Fibroblast of skin of left biceps (primary cell): Measurements from ENCODE around the gene TTC6.

Source experiments
- DNase-seq, 2 experiments: peaks; one replicate each; pipeline ENCODE4 v3.0.0-alpha.2; 2013; ENCODE audit warnings: low read depth in 2 of 2

TTC6 gene

DNA sequence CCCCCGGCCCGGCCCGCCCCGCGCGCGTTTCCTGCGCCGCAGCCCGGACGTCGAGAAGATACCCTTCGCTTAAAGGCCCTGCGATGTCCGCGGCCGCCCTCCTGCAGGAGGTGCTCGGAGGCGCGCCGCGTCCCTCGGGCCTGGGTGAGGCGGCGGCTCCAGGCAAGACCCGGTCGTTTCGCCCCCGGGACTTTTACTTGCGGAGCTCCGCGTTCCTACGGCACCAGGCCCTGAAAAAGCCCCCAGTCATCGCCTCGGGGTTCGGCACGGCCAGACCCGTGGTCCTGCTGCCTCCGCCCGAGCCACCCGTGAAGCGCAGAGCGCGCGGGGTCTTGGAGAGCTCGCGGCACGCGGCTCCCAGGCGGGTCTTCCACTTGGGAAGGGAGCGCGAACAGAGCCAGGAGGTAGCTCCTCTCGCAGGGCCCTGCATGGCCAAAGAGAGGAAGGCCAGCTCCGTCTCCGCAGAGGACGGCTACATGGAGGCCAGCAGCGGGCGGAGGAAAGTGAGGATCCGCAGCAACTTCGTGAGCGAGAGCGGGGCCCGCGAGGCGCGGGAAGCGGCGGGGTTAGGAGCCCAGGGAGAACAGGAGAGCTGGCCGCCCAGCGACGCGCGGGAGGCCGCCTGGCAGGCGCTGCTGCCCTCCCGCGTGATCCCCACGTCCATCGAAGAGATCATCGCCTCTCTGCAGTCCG is 26.9 kb downstream of the TTC6 start:
- DNase-seq, result no peak

DNA sequence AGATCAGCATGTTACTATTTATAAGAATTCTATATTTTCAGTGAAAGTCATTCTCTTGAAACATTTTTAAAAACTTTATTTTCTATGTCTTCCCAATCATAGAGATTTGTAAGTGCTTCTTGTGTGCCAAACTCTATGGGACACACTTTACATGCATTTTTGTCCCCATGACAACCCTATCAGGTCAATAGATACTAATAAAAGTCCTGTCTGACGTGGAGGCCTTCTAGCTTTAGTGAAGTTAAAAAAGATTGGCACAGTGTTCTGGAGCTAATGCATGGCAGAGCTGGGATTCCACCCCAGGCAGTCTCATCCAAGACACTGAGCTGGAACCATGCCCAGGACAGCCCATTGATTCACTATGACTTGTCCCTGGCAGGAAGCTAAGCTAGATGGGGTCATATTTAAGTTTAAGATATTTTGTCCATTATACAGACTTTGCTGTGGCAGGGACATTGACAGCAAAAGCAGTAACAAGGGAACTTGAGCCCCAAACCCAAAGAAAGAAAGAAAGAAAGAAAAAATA is 28.1 kb downstream of the TTC6 start:
- peak in 1 of 2 experiments; percentile 22 for DNase-seq

DNA sequence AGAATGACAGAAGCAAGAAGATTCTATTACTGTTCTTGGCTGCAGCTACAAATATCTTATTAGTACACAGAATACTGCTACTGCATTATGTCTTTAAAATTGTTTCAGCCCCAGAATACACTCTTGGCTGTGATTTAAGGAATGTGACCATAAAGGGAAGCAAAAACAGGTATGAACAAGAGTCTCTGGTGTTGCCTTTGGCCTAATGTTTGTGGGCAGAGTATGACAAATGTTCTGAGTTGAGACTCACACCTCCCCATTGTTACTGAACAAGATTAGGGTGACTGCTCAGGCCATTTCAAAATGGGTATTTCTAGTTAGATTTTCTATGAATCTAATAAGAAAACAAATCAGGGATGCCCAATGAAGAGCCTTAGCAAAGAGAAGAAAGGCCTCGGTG is 28.5 kb downstream of the TTC6 start:
- no peak for DNase-seq

DNA sequence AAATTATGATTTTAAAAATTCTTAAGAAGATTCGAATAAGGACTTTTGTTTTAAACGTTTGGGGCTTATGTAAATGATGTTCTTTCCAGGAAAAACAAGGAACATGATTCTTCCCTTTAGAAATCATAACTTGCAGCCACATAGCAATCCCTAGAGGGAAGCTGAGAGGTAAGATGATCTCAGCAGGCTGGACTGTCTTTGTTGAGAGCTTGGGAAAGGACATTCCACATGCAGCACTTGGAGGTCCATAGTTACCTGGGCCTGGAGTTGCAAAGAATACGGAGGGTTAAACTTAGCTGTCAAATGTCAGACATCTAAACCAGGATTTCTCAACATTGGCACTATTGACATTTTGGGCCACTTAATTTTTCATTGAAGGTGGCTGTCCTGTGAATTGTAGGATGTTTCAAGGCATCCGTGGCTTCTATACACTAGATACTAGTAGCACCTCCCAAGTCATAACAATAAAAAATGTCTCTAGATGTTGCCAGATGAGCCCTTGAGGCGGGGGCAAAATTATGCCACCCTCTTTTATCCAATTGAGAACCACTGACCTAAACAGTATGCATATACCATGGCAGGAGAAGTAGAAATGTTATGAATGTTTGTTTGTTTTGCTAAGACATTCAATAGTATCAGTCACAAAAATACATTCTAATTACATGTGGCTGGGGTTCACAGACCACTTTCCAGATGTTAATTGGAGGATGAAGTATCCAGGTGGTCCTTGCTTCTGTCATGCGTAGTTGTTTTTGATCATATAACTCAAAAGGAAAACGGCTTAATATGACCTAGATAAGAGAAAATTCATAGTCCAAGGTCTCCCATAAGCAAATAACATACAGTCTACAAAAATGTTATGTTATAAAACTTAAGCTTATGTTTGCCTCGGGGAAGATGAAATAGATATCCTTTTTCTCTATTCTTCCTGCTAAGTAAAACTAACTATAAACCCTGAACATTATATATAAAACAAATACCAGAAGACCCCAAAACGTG is 30.5 kb downstream of the TTC6 start:
- DNase-seq, result no peak

DNA sequence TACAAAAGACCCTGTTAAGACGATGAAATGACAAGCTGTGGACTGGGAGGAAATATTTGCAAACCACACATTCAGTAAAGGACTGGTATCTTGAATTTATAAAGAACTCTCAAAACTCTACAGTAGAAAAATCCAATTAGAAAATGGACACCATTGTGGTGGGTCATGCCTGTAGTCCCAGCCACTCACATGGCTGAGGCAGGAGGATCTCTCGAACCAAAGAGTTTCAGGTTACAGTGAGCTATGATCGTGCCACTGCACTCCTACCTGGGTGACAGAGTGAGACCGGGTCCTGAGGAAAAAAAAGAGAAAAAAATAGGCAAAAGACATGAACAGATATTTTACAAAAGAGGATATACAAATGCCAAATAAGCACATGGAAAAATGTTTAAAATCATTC is 41.9 kb downstream of the TTC6 start:
- no peak for DNase-seq

DNA sequence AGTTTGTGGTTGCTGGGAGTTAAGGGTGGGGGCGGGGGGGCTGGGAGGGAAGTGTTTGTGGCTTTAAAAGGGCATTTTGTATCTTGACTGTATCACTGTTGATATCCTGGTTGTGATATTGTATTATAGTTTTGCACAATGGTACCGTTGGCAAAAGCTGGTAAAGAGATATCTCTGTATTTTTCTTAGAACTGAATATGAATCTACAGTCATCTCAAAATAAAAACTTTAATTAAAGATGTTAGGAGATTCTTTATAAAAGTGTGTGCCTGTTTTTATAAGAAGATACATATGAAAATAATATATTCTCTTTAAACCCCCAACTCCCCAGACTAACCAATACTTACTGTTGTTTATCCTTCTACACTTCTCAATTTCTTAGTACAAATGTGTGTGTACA is 43.2 kb downstream of the TTC6 start:
- DNase-seq, result no peak

DNA sequence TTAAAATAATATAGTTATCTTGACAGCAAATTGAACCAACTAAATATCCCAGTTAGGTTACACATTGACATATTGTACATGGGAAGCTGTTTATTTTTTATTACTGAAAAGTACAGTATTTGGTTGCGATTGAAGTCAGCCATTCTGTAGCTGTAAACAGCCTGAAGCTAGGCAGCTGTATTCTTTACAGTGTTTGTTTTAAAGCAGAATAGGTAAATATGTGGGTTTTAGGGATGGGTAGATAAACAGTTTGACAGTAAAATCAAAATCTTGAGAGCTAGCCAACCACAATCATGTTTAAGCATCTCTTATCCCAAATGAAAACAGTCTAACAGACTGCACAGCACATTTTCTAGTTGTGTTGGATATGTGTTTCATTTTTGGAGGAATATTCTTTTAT is 45.7 kb downstream of the TTC6 start:
- no peak for DNase-seq

DNA sequence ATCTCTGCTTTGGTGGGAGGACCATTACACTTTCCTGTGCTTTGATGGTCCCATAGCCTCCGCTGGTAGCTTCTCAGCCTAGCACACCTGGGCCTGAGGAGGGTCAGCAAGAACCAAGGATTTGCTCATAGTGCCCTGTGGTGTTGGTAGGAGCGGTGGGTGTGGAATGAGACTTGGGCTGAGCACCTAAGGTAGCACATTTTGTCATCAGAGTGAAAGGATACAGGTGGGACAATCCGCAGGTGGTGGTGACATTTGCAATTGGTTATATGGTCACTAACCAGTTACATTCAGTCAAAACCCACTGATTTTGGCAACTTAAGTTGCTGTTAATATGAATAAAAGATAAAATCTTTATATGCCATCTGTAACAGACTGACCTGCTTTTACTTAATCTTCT is 46.7 kb downstream of the TTC6 start:
- DNase-seq, result no peak

DNA sequence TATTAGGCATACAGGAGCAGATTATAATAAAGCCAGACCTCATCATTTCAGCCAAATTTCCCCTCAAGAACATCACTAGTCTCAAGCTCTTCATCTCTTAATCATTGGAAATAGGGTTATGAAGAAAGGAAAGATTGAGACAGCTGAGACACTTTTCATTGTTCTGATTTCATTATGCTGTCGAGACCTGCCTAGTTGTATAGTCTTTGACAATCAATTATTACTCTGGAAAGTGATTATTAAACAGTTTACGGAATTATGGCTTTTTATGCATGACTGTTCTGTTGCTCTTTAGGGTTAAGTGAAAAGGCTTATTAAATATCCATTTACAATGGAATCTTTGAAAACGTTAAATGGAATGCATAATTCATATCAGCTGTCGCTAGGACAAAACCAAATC is 48.3 kb downstream of the TTC6 start:
- no peak for DNase-seq
